NCI-H69 (cell line): ENCODE measurements around the gene SPA17.

Source experiments
- DNase-seq: peaks from one replicate; lab custom pipeline; 2025; lab: John Stamatoyannopoulos, UW

SPA17 gene

DNA sequence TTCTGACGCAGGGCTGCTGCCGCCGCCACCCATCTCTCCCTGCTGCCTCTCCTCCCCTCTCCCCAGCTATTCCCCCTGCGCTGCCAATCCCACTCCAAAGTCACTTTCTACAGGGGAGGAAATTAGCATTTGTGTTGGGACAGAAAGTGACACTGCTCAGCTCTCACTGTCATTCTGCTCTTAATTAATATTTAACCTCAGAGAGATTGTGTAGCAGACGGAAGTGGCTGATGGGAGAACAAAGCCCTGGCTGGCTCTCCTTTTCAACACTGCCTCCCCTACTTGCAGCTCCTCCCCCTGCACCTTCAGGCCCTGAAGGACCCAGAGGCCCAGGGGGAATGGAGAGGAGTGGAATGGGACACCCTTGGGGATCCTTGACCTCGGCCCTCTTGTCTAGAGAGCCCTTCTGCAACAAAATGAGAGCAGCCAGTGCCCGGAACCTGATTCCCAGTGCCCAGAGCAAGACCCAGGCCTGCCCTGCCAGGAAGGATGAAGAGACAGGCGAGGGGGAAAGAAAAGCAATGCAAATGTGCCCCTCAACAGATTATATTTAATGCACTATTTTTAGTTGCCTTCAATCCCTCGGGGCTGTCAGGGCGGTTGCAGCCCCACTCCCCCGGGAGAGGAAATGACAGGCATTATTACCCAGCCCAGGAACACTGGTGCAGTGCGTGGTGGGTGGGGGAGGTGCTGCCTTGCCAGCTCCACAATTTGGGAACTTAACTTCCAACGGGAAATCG is 51.4 kb downstream of the SPA17 start:
- peak; percentile 43 for DNase-seq

DNA sequence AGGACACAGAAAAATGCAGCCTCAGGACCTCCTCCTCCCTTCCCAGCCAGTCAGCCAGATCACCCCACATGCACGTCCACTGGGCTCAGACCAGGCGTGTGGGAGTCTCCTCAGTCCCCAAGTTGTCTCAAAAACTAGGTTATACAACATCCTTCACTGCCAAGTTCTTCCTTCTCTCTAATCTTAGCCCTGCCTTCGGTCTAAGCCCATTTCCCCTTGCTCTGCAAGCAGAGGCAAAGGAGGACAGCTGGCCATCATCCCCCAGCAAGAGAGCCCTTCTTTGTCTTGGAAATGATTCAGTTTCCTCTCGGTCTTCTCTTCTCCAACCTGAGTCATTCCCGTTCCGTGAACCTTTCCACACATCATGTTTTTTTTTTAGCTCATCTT is 52.0 kb downstream of the SPA17 start:
- no peak for DNase-seq

DNA sequence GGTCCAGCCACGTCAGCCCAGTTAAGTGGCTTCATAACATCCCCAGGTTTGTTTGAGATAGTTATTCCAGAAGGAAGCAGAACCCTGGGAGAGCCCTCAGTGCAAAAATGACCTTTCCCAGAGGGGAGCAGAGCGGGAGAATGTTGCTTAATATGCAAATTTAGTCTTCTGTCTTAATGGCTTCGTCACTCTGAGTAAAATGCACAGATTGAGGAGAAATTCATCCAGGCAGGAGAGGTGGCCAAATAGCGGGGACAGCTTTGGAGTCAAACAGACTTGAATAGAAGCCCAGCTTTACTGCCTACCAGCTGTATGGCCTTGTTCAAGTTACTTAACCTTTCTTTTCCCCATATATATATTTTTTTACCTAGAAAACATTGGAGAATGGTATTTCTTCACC is 53.8 kb downstream of the SPA17 start:
- no peak for DNase-seq

DNA sequence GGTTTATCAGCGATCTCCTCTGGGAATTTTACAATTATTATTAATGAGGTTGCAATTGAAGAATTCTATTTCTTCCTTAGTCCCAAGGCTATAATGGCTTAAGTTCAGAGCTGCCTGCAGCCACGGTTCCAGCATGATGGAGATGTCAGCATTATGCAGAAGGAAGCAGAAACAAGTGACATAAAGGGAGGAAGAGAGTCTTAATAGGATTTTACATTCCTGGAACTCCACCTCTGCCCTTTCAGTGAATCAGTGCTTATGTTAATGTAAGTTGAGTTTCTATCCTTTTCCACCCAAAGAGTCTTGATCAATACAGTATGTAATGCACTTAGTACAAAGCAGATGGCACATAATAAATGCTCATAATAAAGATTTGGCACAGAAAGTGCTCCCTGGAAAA is 54.4 kb downstream of the SPA17 start:
- DNase-seq: no peak

DNA sequence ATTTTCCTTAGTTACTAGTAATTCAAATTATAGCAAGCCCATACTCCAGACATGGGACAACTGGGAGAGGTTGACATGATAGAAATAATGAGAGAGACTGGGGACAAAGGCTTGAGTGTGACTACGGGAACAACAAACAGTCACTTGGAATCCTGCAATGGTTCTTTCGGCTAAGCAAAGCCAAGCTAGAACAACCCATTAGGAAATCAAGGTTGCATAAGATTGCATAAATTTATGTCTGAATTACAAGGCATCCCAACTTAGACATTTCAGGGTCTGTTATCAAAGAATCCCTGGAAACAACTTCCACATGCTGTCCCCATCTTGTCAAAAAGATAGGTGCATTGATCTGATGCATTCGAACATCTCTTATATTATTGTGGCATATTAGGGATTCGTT is 55.9 kb downstream of the SPA17 start:
- DNase-seq: no peak

DNA sequence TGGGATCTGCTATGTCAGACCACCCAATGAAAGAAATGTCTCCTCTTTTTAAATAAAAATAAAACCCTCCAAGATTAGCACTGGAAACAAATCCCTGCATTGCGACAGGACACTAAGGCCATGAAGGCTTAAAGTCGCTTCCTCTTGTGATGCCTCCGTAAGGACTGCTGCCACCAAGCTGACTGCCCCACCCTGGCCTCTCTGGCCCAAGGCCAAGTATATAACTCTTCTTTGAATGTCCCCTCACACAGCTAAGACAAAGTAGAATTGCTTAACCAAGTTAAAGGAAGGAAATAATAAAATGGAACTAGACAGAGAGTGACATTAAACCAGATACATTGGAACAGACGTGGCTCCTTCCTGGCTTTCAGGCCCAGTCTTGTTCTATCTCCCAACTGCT is 58.5 kb downstream of the SPA17 start:
- DNase-seq: no peak

DNA sequence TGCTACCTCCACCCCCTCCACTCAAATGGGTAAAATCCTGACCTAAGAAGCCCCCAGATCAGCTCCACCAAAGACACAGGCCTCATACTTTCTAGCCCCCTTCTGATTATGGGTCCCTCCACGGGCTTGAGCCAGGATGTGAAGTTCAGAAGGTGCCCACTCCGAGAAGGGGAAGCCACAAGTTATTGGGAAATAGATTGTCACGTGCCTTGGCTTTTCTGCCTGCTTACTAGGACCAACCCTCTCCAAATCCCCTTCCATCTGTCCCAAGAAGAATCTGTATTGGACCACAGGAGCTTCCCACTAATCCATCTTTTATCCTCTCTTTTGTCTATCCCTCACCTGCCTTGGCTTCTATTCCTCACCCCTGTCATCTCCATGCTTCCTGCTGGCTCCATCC is 63.0 kb downstream of the SPA17 start:
- no peak for DNase-seq

DNA sequence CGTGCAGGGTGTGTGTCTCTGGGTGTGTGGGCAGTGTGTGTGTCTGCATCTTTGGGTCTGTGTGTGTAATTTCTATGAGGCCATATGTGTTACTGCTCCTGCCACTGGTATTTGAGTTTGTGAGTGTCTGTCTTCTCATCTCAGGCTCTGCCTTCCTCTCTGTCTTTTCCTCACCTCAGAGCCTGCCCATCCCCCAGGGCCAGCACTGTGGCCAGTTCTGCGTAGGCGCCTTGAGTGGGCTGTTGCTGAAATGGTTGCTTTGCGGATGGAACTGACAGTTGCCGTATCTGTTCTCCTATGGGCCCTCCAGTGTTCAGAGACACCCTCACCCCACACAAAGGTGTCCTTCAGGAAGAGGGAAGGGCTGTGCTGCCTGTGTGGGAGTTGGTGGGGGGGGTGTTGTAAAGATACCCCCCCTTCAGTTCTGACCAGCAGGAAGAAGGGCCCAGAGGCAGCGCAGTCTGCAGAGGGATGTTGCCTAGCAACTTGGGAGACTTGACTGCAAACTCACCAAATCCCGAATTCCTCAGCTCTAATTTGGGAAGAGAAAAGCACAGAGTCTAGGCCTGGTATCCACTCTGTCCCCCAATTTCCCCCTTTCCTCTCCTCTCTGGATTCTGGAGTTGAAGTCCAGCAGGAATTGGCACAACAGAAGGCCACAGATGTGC is 64.1 kb downstream of the SPA17 start:
- no peak for DNase-seq

DNA sequence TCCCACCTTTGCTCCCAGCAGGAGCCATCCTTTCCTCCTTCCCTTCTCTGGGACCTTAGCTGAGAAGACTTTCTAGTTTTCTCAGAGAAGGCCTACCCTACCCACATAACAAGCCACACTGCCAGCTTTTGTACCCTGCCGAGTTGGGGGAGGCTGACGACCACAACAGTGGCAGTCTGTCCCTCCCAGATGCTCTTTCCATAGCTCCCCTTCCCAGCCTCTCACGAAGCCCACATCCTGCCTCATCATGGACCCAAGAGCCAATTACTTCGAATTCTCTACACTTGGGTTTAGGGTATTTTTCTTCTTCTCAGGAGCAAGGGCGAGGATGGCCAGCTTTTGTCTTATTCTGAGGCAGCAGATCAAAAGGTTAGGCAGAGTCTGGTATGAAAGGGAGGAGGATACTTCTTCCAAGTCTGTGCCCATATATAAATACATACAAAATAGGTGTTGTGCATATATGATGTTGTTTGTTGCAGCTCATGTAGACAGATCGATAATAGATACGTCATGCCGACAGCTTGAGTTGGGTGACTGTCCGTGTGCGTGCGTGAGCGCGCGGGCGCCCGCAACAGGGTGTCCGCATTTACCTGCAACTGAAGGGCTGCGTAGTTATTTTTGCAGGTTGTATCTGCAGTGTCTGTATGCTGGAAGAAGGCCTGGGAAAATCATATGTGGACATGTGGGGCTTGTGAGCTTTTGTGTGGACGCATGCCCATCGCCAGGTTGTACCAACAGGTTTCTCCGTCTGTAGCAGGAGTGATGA is 65.2 kb downstream of the SPA17 start:
- no peak for DNase-seq

DNA sequence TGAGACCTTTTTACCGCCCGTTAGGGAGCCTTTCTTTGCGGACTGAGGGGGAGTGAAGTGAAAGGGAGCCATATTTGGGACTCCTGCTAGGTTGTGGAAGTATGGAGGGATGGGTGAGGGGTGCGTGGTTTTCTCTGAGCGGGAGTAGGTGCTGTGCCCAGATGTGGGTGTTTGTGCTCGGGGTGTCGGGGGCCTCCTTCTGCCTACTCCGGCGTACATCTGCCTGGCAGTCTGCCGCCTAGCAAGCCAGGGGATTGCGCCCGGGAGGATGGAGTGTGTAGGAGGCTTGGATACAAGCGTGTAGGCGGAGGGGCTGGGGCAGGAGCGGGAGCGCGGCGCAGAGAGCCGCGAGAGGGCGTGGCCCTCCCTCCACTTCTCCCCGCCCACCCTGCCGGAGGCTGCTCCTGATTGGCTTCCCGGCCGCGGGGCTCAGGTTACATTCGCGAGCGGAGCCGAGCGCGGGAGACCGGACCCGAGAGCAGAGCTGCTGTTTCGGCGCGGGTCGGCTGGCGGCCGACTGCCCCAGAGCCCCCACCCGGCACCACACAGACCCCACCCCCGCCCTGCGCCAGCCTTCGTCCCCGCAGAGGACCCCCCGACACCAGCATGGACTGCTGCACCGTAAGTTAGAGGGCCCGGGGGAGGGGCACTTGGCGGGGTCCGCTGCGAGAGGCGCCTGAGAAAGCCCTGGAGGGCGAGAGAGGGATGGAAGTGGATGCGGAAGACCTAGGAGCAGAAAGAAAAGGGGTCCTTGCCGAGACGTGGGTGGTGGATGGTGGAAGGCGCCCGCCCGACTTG is 66.0 kb downstream of the SPA17 start, which contains the start of gene NRGN:
Gene NRGN, plus strand, starts transcription at position 464 of the 798 bp plus-strand sequence. Its CDS starts 143 bp downstream, at position 607.
- DNase-seq: peak; percentile 96

DNA sequence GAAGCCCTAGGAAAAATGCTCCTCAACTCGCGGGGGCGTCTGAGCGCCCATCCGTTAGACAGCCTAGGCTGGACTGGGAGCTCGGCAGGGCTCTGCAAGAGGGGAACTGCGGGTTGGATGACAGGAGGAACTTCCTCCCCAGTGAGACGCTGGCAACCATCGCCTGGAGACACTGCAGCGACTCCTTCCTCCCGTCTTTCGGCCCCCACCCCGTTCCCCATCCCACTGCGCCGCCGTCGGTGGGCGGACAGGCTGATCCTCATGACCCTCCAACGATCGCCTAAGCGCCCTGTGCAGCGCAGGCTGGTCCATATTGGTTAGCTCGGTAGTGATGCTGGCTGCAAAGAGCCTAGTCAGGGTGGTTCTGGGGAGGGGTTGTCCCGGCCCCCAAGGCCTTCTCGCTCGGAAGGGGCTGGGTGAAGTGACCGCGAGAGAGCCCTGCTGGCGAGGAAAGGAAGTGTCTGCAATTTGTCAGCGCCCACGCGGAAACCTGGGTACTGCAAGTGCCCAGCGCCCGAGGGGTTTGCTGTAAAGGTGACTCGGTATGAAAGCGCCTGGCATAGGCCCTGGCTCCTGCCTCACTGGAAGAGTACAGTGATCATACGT is 66.7 kb downstream of the SPA17 start:
- DNase-seq: peak; percentile 64

DNA sequence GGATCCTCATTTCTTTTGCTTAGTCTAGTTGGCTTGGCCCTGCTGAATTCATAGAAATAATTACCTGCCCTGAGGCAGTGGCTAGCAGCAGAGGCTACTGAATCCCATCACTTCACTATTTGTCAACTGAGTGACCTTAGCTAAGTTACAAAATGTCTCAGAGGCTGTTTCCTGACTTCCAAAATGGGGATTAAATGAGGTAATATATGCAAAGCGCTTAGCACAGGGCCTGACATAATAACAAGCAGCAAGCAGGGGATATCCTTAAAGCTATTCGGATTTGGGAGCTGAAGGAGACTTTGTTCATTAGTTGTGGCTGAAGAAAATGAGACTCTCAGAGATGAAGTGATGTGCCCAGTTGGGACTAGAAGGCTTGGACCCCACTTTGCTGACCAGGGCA is 68.9 kb downstream of the SPA17 start:
- DNase-seq: no peak

DNA sequence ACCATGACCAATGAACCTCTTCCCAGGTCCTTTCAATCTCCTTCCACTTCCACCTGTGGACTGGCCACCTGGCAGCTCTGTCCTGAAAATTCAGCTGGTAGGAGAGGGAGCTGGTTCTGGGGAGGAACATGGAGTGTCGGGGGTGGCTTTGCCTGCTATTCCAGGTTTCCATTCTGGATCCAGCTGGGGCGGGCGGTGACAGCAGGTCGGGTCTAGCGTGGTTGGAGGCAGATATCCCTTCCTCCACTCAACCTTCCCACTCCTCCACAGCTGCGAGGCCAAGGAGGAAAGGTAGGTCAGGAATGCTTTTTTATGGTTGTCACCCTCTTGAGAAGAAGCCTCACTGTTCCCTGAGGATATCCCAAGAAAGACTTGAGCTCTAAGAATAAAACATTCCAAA is 69.3 kb downstream of the SPA17 start:
- DNase-seq: no peak

DNA sequence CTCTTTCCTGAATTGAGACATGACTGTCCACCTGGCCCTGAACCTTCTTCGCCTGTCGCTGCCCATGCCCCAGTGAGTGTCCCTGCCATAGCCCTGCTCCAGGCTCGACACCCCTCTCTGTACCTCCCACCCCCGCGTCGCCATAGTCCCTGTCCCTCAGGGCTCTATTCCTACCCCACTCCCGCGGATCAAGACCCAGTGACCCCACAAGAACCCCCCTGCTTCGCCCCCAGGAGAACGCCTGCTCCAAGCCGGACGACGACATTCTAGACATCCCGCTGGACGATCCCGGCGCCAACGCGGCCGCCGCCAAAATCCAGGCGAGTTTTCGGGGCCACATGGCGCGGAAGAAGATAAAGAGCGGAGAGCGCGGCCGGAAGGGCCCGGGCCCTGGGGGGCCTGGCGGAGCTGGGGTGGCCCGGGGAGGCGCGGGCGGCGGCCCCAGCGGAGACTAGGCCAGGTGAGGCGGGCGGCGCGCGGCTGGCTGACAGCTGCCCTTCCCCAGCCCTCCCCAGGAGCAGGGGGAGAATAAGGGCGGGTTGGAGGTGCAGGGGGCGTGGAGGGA is 71.6 kb downstream of the SPA17 start:
- no peak for DNase-seq

DNA sequence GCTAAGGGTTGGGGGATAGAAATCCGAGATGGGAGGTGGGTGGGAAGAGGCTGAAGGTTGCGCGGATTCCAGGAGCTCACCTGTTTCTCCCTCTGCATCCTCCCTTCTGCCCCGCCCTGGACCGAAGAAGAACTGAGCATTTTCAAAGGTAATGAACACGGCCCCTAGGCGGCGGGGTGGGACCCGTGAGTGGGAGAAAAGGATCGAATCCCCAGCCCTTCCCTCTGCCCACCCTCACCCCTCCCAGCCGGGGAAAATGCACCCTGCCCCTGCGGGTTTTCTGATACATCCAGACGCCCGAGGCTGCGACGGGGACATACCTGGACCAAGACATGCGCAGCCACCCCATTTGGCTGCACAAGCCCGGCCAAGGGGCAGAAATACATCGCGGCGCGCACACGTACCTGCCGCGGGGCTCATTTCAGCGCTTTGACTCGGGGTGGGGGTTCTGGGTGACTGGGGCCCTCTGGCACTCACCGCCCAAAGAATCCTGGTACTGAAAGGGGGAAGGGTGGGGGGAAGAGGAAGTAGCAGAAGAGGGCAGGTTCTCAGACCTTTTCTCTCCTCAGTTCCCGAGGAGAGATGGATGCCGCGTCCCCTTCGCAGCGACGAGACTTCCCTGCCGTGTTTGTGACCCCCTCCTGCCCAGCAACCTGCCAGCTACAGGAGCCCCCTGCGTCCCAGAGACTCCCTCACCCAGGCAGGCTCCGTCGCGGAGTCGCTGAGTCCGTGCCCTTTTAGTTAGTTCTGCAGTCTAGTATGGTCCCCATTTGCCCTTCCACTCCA is 72.3 kb downstream of the SPA17 start:
- DNase-seq: peak; percentile 56

DNA sequence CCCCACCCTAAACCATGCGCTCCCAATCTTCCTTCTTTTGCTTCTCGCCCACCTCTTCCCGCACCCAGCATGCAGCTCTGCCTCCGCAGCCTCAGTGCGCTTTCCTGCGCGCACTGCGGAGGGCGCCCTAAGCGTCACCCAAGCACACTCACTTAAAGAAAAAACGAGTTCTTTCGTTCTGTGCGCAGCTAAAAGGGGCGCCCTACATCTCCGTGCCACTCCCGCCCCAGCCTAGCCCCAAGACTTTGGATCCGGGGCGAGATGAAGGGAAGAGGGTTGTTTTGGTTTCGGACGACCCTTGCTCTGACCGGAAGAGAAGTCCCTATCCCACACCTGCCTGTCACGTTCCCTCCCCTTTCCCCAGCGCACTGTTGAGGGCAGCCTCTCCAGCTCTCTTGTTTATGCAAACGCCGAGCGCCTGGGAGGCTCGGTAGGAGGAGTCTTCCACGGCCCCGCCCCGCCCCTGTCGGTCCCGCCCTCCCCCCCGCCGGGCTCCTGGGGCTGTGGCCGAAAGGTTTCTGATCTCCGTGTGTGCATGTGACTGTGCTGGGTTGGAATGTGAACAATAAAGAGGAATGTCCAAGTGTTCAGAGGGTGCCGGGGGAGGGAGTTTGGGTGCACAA is 73.0 kb downstream of the SPA17 start:
- peak; percentile 79 for DNase-seq
